ENCODE data around the gene LGALS7.

LGALS7 gene

GRCh38 chr19:38744874-38745273 is 28.4 kb downstream of the LGALS7 start:
- TF ChIP-seq CTCF (IDR thresholded peaks at IDR 0.05), result no peak

GRCh38 chr19:38744298-38744681 is 29.0 kb downstream of the LGALS7 start, which contains the start of gene CAPN12:
Gene CAPN12, minus strand, starts transcription at chr19:38744474. Its CDS starts 309 bp downstream, at chr19:38744165.
- TF ChIP-seq CTCF (IDR thresholded peaks at IDR 0.05), result no peak

- TF ChIP-seq CTCF (IDR thresholded peaks at IDR 0.05), result no peak
Observed at GRCh38 chr19:38743394-38744297, 29.7 kb downstream of the LGALS7 start.

GRCh38 chr19:38742906-38743305 is 30.4 kb downstream of the LGALS7 start:
- no peak for TF ChIP-seq CTCF (IDR thresholded peaks at IDR 0.05)

GRCh38 chr19:38742296-38742695 is 31.0 kb downstream of the LGALS7 start:
- no peak for TF ChIP-seq CTCF (IDR thresholded peaks at IDR 0.05)

GRCh38 chr19:38741670-38742069 is 31.6 kb downstream of the LGALS7 start:
- no peak for TF ChIP-seq CTCF (IDR thresholded peaks at IDR 0.05)

- no peak for TF ChIP-seq CTCF (IDR thresholded peaks at IDR 0.05)
Observed at GRCh38 chr19:38740932-38741331, 32.4 kb downstream of the LGALS7 start.
